Measurements from ENCODE around the gene LARP6.

GRCh38 chr15:70817266-70817665 lies 36.7 kb downstream of the LARP6 start:
- TF ChIP-seq CTCF (optimal IDR thresholded peaks at IDR 0.05 in 1 of 3, IDR thresholded peaks at IDR 0.05 in 1 of 3, conservative IDR thresholded peaks at IDR 0.05 in 1 of 3; ENCODE audit: extremely low read depth in 1 of 3, insufficient read depth in 2 of 3, low read length in 3 of 3) (no peak), EZH2 (IDR thresholded peaks at IDR 0.05; ENCODE audit: low read length) (no peak)

Measured in keratinocyte (primary cell).